Vagina (tissue), 2 donors: Measurements from ENCODE around the gene MAST2. TPM values are rescaled to one million over a fixed set of nuclear protein-coding genes. Genes with fewer than 3 reads are reported as not detected.
"Not testable (repeated sequence)": the region's sequence is repeated elsewhere in the genome, so short reads cannot be mapped to it uniquely, and the experiment has no call there.

Source experiments
- DNase-seq, 2 donors: peaks; one replicate each; pipeline ENCODE4 v3.0.0-alpha.2; 2017; ENCODE audit errors: extremely low spot score in 2 of 2
- H3K27ac ChIP-seq: fragments of 200-600 bp; sonication (generic); one replicate; pipeline ENCODE4 v1.5.1; 2019
- H3K27me3 ChIP-seq: fragments of 200-600 bp; sonication (generic); one replicate; pipeline ENCODE4 v1.5.1; 2019
- H3K36me3 ChIP-seq, 2 donors: fragments of 200-600 bp; sonication (generic); one replicate each; pipeline ENCODE4 v1.5.1; 2017 to 2019
- H3K4me1 ChIP-seq: fragments of 200-600 bp; sonication (generic); one replicate; pipeline ENCODE4 v1.5.1; 2019
- H3K4me3 ChIP-seq, 2 donors: fragments of 200-600 bp; sonication (generic); 1 replicate in 1 of 2; 2 replicates in 1 of 2; pipeline ENCODE4 v1.5.1; 2016 to 2019
- H3K9me3 ChIP-seq: fragments of 200-600 bp; sonication (generic); one replicate; pipeline ENCODE4 v1.5.1; 2019
- POLR2A ChIP-seq, 2 donors: fragments of 450-650 bp; IDR thresholded peaks; one replicate each; pipeline ENCODE4 v1.6.1; 2017; ENCODE audit warnings: antibody characterized with exemption in 2 of 2, mild to moderate bottlenecking in 2 of 2, moderate library complexity in 2 of 2
- POLR2AphosphoS5 ChIP-seq, 2 donors: sonication (generic); formaldehyde crosslinking; IDR thresholded peaks; one replicate each; pipeline ENCODE4 v1.9.0; 2017; ENCODE audit warnings: antibody characterized with exemption in 2 of 2, mild to moderate bottlenecking in 2 of 2, low read depth in 1 of 2; ENCODE audit not compliant: insufficient read depth in 1 of 2
- intact Hi-C: fragments of 100-400 bp; cut with DNase I; formaldehyde crosslinking; loops from one replicate; pipeline ENCODE4 v1.15.1; 2023
- total RNA-seq: library from RNA; depleted of rRNA; stranded (reverse); fragments of >200 nt; gene quantifications from one replicate; pipeline ENCODE4 v1.2.3, GENCODE V29; 2016
- TF ChIP-seq, protein P1 (sequence below), 3 experiments: fragments of 450-650 bp in 2 of 3; fragments of 200-600 bp in 1 of 3; sonication (generic) in 1 of 3; IDR thresholded peaks; one replicate each; pipeline ENCODE4 v1.5.1; 2017 to 2019; ENCODE audit warnings: antibody characterized with exemption in 3 of 3, mild to moderate bottlenecking in 2 of 3, moderate library complexity in 2 of 3

MAST2 gene
- total RNA-seq, 1 donor from 2014 or later = 28.2 TPM

- Histone ChIP-seq H3K9me3 (no peaks in the 10 kb centered on the region), H3K27ac (no peak overlapping the region), H3K36me3 (peaks cover 0 to 6% of the 10 kb centered on the region in 2 donors), H3K27me3 (no peaks in the 10 kb centered on the region), H3K4me1 (peaks cover 18% of the 10 kb centered on the region), H3K4me3 (no peak overlapping the region)
- no peak for DNase-seq
- intact Hi-C loops = no loop called here
- TF ChIP-seq, protein P1, sequence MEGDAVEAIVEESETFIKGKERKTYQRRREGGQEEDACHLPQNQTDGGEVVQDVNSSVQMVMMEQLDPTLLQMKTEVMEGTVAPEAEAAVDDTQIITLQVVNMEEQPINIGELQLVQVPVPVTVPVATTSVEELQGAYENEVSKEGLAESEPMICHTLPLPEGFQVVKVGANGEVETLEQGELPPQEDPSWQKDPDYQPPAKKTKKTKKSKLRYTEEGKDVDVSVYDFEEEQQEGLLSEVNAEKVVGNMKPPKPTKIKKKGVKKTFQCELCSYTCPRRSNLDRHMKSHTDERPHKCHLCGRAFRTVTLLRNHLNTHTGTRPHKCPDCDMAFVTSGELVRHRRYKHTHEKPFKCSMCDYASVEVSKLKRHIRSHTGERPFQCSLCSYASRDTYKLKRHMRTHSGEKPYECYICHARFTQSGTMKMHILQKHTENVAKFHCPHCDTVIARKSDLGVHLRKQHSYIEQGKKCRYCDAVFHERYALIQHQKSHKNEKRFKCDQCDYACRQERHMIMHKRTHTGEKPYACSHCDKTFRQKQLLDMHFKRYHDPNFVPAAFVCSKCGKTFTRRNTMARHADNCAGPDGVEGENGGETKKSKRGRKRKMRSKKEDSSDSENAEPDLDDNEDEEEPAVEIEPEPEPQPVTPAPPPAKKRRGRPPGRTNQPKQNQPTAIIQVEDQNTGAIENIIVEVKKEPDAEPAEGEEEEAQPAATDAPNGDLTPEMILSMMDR (IDR thresholded peaks at IDR 0.05) = no peak
These were observed 154.9 kb downstream of the MAST2 start for GRCh38 chr1:45958317-45958716.

- Histone ChIP-seq H3K27ac (no peak overlapping the region), H3K27me3 (no peaks in the 10 kb centered on the region), H3K9me3 (no peaks in the 10 kb centered on the region), H3K36me3 (peaks cover 0 to 6% of the 10 kb centered on the region in 2 donors), H3K4me1 (no peaks in the 10 kb centered on the region), H3K4me3 (no peak overlapping the region)
- intact Hi-C loops = no loop called here
- TF ChIP-seq POLR2A (IDR thresholded peaks at IDR 0.05) = no peak
- no peak for TF ChIP-seq POLR2AphosphoS5 (IDR thresholded peaks at IDR 0.05; ENCODE audit: insufficient read depth in 1 of 2, low read depth in 1 of 2)
- TF ChIP-seq, protein P1 (IDR thresholded peaks at IDR 0.05) = no peak
- DNase-seq = no peak
These were observed 157.7 kb downstream of the MAST2 start for GRCh38 chr1:45960930-45961715.

DNA sequence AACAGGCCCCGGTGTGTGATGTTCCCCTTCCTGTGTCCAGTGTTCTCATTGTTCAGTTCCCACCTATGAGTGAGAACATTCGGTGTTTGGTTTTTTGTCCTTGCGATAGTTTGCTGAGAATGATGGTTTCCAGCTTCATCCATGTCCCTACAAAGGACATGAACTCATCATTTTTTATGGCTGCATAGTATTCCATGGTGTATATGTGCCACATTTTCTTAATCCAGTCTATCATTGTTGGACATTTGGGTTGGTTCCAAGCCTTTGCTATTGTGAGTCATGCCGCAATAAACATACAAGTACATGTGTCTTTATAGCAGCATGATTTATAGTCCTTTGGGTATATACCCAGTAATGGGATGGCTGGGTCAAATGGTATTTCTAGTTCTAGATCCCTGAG lies 158.5 kb downstream of the MAST2 start:
- intact Hi-C loops = not testable (repeated sequence)

GRCh38 chr1:45968941-45969666 lies 165.7 kb downstream of the MAST2 start:
- H3K9me3 ChIP-seq = no peaks in the 10 kb centered on the region
- intact Hi-C loops = no loop called here
- no peaks in the 10 kb centered on the region for H3K27me3 ChIP-seq
- no peaks in the 10 kb centered on the region for H3K4me1 ChIP-seq
- no peaks in the 10 kb centered on the region for H3K36me3 ChIP-seq
- H3K4me3 ChIP-seq = no peak overlapping the region
- H3K27ac ChIP-seq = no peak overlapping the region
- DNase-seq = no peak
- TF ChIP-seq, protein P1 (IDR thresholded peaks at IDR 0.05) = no peak
- TF ChIP-seq POLR2AphosphoS5 (IDR thresholded peaks at IDR 0.05; ENCODE audit: insufficient read depth in 1 of 2, low read depth in 1 of 2) = no peak
- TF ChIP-seq POLR2A (IDR thresholded peaks at IDR 0.05) = no peak

More for the DNA sequence above, 158.5 kb downstream of the MAST2 start:
- not testable (repeated sequence) for DNase-seq, H3K4me1 ChIP-seq, H3K9me3 ChIP-seq, H3K27ac ChIP-seq, H3K27me3 ChIP-seq, H3K36me3 ChIP-seq, H3K4me3 ChIP-seq

- Histone ChIP-seq H3K36me3 (no peaks in the 10 kb centered on the region), H3K27ac (no peak overlapping the region), H3K4me1 (no peaks in the 10 kb centered on the region), H3K27me3 (no peaks in the 10 kb centered on the region), H3K4me3 (no peak overlapping the region), H3K9me3 (no peaks in the 10 kb centered on the region)
- intact Hi-C loops = no loop called here
- no peak for DNase-seq
- no peak for TF ChIP-seq POLR2AphosphoS5 (IDR thresholded peaks at IDR 0.05; ENCODE audit: insufficient read depth in 1 of 2, low read depth in 1 of 2)
- TF ChIP-seq POLR2A (IDR thresholded peaks at IDR 0.05) = no peak
- TF ChIP-seq, protein P1 (IDR thresholded peaks at IDR 0.05) = no peak
These were observed 166.5 kb downstream of the MAST2 start for GRCh38 chr1:45969866-45970265.
